Epithelial cell of esophagus (primary cell): ENCODE measurements around the gene CELSR2.

Experiments used
- DNase-seq: peaks from one replicate; pipeline ENCODE4 v3.0.0; 2010; ENCODE audit warnings: low read depth
- H3K4me3 ChIP-seq: 2 replicates; pipeline ENCODE4 v1.5.1; 2011; ENCODE audit warnings: mild to moderate bottlenecking, low read length, control low read depth
- CTCF ChIP-seq: IDR thresholded peaks from 2 replicates; pipeline ENCODE4 v1.5.1; 2011; ENCODE audit warnings: low read depth, mild to moderate bottlenecking, low read length, control low read depth, inconsistent platforms; ENCODE audit not compliant: insufficient read depth; ENCODE audit errors: missing control alignments

Gene CELSR2

GRCh38 chr1:109235137-109235536, 14.2 kb upstream of the CELSR2 start:
- no peak for TF ChIP-seq CTCF
- DNase-seq, result no peak
- no peak overlapping the region for H3K4me3 ChIP-seq

- no peak for TF ChIP-seq CTCF
- no peak overlapping the region for H3K4me3 ChIP-seq
- no peak for DNase-seq
These were observed 11.8 kb upstream of the CELSR2 start for GRCh38 chr1:109237512-109237911.

- no peak for DNase-seq
- H3K4me3 ChIP-seq, result no peak overlapping the region
- no peak for TF ChIP-seq CTCF
These were observed 11.0 kb upstream of the CELSR2 start for GRCh38 chr1:109238382-109238781.

GRCh38 chr1:109239047-109239408, 10.3 kb upstream of the CELSR2 start:
- no peak for TF ChIP-seq CTCF
- DNase-seq, result no peak
- no peak overlapping the region for H3K4me3 ChIP-seq

GRCh38 chr1:109239409-109240068, 9.8 kb upstream of the CELSR2 start:
- peak; percentile 87 for DNase-seq
- H3K4me3 ChIP-seq, result peak overlapping the region; percentile 9
- TF ChIP-seq CTCF, result peak; percentile 76

- DNase-seq, result peak; percentile 99
These were observed 8.9 kb upstream of the CELSR2 start for GRCh38 chr1:109240158-109241152.

More at GRCh38 chr1:109240158-109241152, 8.9 kb upstream of the CELSR2 start:
- no peak for TF ChIP-seq CTCF
- no peak overlapping the region for H3K4me3 ChIP-seq
